SKM-1 (cell line): ENCODE data around the gene OR2T1.
"Not testable (repeated sequence)": the region's sequence is repeated elsewhere in the genome, so short reads cannot be mapped to it uniquely, and the experiment has no call there.

ENCODE experiments used
- DNase-seq: peaks from one replicate; lab custom pipeline; 2025; ENCODE audit not compliant: unreplicated experiment; lab: John Stamatoyannopoulos, UW

The OR2T1 gene

DNA sequence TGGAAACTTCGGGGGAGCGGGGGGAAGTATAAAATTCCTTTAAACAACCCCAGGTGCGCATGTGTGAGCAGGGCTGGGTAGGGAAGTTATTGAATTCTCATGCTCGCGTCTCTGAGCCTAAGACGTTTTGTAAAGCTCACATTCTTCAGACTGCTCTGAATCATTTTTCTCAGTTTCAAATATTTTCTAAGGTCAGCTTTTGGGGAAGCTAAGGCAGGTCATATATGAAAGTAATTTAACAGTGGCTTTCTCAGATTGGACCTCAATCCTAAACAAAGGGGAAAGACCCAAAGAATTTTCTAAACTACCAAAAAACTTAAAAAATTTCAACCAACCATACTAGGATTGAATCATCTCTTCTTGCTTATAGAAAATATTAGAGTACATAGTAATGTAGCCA lies 32.1 kb downstream of the OR2T1 start:
- not testable (repeated sequence) for DNase-seq

DNA sequence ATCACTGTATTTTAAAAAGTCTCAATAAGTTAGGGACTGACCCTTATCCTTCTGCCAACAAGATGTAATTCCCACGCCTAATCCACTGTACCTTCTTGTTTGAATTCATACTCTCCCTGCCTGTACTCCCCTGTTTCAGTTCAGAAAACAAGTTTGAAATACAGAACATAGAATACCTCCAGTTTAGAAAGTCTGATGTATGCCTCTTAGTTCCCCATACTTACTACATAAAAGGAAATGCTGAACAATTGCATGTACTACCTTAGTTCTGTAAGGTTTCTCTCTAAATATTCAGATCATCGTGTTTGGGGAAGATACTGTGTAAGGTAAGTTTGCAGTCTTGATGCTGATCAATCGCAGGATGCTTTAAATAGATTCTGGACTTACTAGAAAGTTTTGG lies 33.5 kb downstream of the OR2T1 start:
- not testable (repeated sequence) for DNase-seq

DNA sequence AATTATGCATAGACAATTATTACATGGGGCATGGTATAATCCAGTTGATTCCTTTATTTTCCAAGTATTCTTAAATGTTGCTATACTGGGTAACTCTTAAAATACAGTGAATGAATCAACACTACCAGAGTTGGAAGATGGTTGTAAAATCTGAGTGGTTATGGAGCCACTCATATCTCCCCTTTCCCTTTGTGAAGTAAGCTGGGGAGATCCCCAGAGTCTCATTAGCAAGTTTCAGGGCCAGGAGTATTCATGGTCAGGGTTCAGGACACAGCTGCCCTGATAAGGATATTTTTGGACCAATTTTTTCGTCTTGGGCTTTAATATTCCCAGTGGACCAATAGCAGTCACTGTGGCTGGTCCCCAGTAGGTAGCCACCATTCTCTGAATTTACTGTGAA lies 35.8 kb downstream of the OR2T1 start:
- DNase-seq = not testable (repeated sequence)

- DNase-seq = not testable (repeated sequence)
Observed at GRCh38 chr1:248439283-248439682, 36.4 kb downstream of the OR2T1 start.

DNA sequence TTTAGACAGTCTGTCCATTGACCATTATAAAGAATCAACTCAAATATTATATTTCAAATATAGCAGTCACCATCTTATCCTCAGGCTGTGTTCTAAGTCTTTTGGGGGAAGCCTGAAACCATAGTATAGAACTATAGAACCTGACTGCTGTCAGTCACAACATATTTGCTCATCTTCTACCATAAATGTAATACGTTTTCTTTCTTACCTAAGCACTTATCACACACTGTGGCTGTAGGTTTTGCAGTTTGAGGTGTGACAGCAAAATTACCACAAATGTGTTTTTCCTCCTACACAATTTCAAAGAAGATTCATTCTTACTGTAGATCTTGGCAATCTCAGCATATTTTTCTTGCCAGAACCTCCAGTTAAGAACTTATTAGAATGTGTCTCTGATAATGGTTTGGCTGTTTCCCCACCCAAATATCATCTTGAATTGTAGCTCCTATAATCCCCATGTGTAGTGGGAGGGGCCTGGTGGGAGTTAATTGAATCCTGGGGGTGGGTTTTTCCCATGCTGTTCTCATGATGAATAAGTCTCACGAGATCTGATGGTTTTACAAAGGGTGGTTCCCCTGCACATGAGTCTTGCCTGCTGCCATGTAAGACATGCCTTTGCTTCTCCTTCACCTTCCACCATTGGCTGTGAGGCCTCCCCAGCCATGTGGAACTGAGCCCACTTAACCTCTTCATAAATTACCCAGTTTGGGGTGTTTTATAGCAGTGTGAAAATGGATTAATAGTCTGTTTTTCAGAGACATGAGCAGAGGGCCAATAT lies 39.8 kb downstream of the OR2T1 start:
- not testable (repeated sequence) for DNase-seq

GRCh38 chr1:248444603-248445002 lies 41.8 kb downstream of the OR2T1 start:
- DNase-seq = not testable (repeated sequence)

DNA sequence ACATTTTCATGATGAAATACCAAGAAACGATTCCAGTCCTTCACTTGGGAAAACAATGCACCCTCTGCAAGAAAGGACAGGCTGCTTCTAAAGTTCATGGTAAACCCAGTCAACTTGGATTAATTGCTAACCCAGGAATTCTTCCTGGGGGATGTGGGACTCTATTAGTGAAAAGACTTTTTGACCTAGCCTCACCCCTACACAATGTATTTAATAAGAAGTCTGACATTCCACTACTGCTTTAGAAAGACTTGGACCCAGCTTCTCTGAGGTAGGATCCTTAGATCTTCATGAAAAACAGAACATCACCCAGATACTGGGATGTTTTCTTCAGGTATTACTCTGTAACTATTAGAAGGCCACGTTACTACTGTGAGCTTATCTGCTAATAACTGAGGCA lies 42.6 kb downstream of the OR2T1 start, which contains the start of gene OR2T2:
TSS of gene OR2T2 (plus strand) at position 239 of the 400 bp plus-strand sequence. CDS start 7,161 bp downstream, outside the sequence.
- not testable (repeated sequence) for DNase-seq

DNA sequence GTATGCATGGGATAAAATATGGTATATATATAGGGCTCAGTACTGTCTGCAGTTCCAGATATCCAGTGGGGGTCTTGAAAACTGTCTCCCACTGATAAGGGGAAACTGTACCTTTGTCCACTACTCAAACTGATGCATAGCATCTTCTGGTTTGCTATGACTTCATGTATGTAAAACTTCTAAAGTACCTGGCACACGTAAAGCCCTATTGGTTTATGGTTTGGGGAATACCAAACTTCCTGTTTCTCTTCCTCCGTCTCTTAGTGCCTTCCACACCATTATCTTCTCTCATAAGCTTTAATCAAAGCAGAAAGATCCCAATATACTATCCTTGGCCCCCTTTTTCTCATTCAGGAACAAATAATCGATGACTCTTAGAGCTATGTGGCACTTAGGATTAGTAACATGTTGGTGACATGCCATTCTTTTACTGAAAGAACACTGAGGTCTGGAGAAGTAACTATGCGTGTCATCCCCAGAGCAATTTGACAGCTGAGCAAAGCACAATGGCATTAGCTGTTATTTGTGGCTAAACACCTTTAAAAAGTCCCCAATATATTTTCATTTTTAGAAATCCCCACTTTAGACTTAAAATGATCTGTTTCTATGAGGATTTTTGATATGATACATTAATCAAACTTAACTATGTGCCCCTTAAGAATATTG lies 45.7 kb downstream of the OR2T1 start:
- not testable (repeated sequence) for DNase-seq

DNA sequence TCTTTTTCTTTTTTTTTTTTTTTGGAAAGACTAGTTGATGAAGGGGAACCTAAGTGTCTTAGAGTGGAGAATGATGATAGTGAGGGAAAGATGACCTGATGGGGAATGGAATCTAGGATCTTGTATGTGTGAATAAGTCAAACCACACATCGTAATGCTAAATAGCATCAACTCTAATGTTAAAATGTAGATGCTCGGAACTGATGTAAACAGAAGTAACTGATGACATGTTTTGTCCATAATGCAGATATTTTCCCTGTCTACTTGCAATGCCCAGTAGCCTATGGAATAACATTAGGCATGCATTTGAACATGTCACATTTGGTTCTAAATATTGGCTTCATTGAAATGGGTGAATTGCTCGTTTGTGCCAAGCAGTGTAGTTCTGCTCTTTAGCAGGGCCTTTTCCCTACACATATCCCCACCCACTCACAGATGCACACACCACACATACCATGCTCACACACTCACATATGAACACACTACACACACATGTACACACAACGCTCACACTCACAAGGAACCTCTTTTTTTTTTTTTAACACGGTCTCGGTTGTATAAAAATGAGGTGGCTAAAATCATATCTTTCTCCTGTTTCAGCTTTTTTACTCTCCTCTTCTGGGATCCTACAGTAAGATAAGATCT lies 47.1 kb downstream of the OR2T1 start:
- DNase-seq = not testable (repeated sequence)

- not testable (repeated sequence) for DNase-seq
Observed at GRCh38 chr1:248450466-248451145, 47.8 kb downstream of the OR2T1 start.

DNA sequence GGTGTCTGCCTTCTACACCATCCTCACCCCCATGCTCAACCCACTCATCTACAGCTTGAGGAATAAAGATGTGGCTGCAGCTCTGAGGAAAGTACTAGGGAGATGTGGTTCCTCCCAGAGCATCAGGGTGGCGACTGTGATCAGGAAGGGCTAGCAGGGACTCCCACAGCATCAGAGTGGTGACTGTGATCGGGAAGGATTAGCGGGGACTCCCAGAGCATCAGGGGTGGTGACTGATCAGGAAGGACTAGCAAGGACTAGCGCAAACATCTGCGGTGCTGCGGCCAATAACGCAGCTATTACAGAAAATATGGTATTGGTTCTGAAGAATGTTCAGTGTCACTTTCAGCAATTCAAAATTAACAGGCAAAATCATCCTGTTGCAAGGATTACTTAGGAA lies 50.8 kb downstream of the OR2T1 start:
- not testable (repeated sequence) for DNase-seq

- not testable (repeated sequence) for DNase-seq
Observed at GRCh38 chr1:248455045-248455444, 52.2 kb downstream of the OR2T1 start.

- DNase-seq = not testable (repeated sequence)
Observed at GRCh38 chr1:248456635-248457034, 53.8 kb downstream of the OR2T1 start.
